OCI-LY7 (cell line): ENCODE measurements around the gene TMEM53.

Source experiments
- EZH2phosphoT487 ChIP-seq: fragments of 200-600 bp; sonication (generic); IDR thresholded peaks from 2 replicates; pipeline ENCODE4 v1.6.1; 2018; ENCODE audit warnings: low read depth, borderline replicate concordance, mild to moderate bottlenecking, mixed run types, antibody characterized with exemption, low read length, moderate library complexity, mixed read lengths
- TF ChIP-seq, protein P1 (sequence below): fragments of 200-600 bp; sonication (generic); conservative IDR thresholded peaks from 2 replicates; pipeline ENCODE4 v1.5.1; 2014; ENCODE audit warnings: mild to moderate bottlenecking, antibody characterized with exemption, low read length, moderate library complexity, mixed read lengths

DNA sequence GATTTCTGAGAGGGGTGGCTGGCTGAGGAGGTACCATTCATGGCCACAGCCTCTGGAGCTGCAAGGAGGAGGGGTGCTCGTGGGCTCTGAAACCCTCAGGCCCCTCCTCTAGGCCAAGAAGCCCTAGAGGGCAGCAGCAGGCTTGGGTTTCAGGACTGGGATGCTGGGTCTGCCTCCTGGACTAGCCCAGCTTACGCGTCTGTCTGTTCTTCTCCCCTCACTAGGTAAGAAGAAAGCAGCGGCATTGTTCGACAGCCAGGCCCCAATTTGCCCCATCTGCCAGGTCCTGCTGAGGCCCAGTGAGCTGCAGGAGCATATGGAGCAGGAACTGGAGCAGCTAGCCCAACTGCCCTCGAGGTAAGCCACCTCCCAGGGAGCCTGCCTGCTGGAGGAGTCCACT lies 60.3 kb downstream of the TMEM53 start:
- no peak for TF ChIP-seq EZH2phosphoT487
- TF ChIP-seq, protein P1, sequence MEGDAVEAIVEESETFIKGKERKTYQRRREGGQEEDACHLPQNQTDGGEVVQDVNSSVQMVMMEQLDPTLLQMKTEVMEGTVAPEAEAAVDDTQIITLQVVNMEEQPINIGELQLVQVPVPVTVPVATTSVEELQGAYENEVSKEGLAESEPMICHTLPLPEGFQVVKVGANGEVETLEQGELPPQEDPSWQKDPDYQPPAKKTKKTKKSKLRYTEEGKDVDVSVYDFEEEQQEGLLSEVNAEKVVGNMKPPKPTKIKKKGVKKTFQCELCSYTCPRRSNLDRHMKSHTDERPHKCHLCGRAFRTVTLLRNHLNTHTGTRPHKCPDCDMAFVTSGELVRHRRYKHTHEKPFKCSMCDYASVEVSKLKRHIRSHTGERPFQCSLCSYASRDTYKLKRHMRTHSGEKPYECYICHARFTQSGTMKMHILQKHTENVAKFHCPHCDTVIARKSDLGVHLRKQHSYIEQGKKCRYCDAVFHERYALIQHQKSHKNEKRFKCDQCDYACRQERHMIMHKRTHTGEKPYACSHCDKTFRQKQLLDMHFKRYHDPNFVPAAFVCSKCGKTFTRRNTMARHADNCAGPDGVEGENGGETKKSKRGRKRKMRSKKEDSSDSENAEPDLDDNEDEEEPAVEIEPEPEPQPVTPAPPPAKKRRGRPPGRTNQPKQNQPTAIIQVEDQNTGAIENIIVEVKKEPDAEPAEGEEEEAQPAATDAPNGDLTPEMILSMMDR, result no peak
